GM23338 (cell line): ENCODE data around the gene SGCD. TPM values are rescaled to one million over a fixed set of nuclear protein-coding genes. Genes with fewer than 3 reads are reported as not detected.

Experiments used
- ATAC-seq: fragments of 200-7000 bp; cut with Tn5 transposase; 3 replicates; pipeline ENCODE4 v1.9.1; 2020
- DNase-seq: peaks from one replicate; pipeline ENCODE4 v3.0.0-alpha.2; 2015; ENCODE audit warnings: low spot score
- H2AFZ ChIP-seq: fragments of 200-600 bp; sonication (generic); 2 replicates; pipeline ENCODE4 v1.8.0; 2016; ENCODE audit warnings: antibody characterized with exemption, mild to moderate bottlenecking, moderate library complexity
- H3F3A ChIP-seq: fragments of 200-600 bp; sonication (generic); replicated peaks from 2 replicates; pipeline ENCODE4 v1.8.0; 2017; ENCODE audit warnings: antibody characterized with exemption, mixed run types, low read depth
- H3K27ac ChIP-seq: fragments of 200-600 bp; sonication (generic); 2 replicates; pipeline ENCODE4 v1.6.1; 2016; ENCODE audit warnings: low read depth
- H3K27me3 ChIP-seq: fragments of 200-600 bp; sonication (generic); 2 replicates; pipeline ENCODE4 v1.8.0; 2016; ENCODE audit warnings: mild to moderate bottlenecking, mixed run types, moderate library complexity; ENCODE audit not compliant: insufficient read depth
- H3K36me3 ChIP-seq: fragments of 200-600 bp; sonication (generic); 2 replicates; pipeline ENCODE4 v1.8.0; 2016; ENCODE audit warnings: mild to moderate bottlenecking; ENCODE audit not compliant: insufficient read depth
- H3K4me1 ChIP-seq: fragments of 200-600 bp; sonication (generic); 2 replicates; pipeline ENCODE4 v1.8.0; 2016; ENCODE audit warnings: mild to moderate bottlenecking, moderate library complexity; ENCODE audit not compliant: insufficient read depth
- H3K4me2 ChIP-seq: fragments of 200-600 bp; sonication (generic); 2 replicates; pipeline ENCODE4 v1.7.1; 2017; ENCODE audit warnings: mixed run types
- H3K4me3 ChIP-seq: fragments of 200-600 bp; sonication (generic); 2 replicates; pipeline ENCODE4 v1.6.1; 2016; ENCODE audit warnings: mixed run types
- H3K79me2 ChIP-seq: fragments of 200-600 bp; sonication (generic); replicated peaks from 2 replicates; pipeline ENCODE4 v1.8.0; 2017; ENCODE audit warnings: mild to moderate bottlenecking; ENCODE audit not compliant: insufficient read depth
- H3K9me2 ChIP-seq: fragments of 200-600 bp; sonication (generic); 2 replicates; pipeline ENCODE4 v1.8.0; 2017; ENCODE audit not compliant: insufficient read depth
- H4K20me1 ChIP-seq: fragments of 200-600 bp; sonication (generic); replicated peaks from 2 replicates; pipeline ENCODE4 v1.8.0; 2017; ENCODE audit warnings: mild to moderate bottlenecking; ENCODE audit not compliant: insufficient read depth
- H3K27ac Mint-ChIP-seq: 2 replicates; pipeline ENCODE4 v1.8.0; 2020; ENCODE audit warnings: inconsistent platforms, mild to moderate bottlenecking, moderate library complexity, mixed read lengths
- H3K27me3 Mint-ChIP-seq: 3 replicates; pipeline ENCODE4 v1.8.0; 2022; ENCODE audit warnings: low read depth, mild to moderate bottlenecking, moderate library complexity, mixed read lengths, inconsistent platforms; ENCODE audit not compliant: insufficient read depth, poor library complexity
- H3K36me3 Mint-ChIP-seq: 3 replicates; pipeline ENCODE4 v1.8.0; 2021; ENCODE audit warnings: low read depth, mild to moderate bottlenecking, inconsistent platforms, moderate library complexity, mixed read lengths
- H3K4me1 Mint-ChIP-seq: 3 replicates; pipeline ENCODE4 v1.8.0; 2020; ENCODE audit warnings: mild to moderate bottlenecking, inconsistent platforms, mixed read lengths
- H3K4me3 Mint-ChIP-seq: 3 replicates; pipeline ENCODE4 v1.8.0; 2021; ENCODE audit warnings: moderate library complexity, mild to moderate bottlenecking, inconsistent platforms, mixed read lengths
- H3K9me3 Mint-ChIP-seq: 3 replicates; pipeline ENCODE4 v1.8.0; 2020; ENCODE audit warnings: moderate library complexity, mild to moderate bottlenecking, inconsistent platforms, mixed read lengths
- CREB1 ChIP-seq: fragments of 250-450 bp; sonication (Bioruptor Pico); IDR thresholded peaks from 2 replicates; pipeline ENCODE4 v1.5.0; 2020; ENCODE audit warnings: low read depth, mild to moderate bottlenecking, moderate library complexity
- CTCF ChIP-seq, 2 experiments: fragments of 200-600 bp in 1 of 2; sonication (generic) in 1 of 2; conservative IDR thresholded peaks; 2 replicates each; pipeline versions ENCODE4 v1.5.1 to v1.6.1; 2016 to 2017; ENCODE audit warnings: antibody characterized with exemption in 2 of 2, low read depth in 2 of 2, mild to moderate bottlenecking in 2 of 2, moderate library complexity in 1 of 2
- ETS1 ChIP-seq: IDR thresholded peaks from 2 replicates; pipeline ENCODE4 v1.6.1; 2016; ENCODE audit warnings: antibody characterized with exemption
- EZH2 ChIP-seq: fragments of 200-600 bp; sonication (generic); IDR thresholded peaks from one replicate; pipeline ENCODE4 v1.8.0; 2017; ENCODE audit warnings: antibody characterized with exemption, mild to moderate bottlenecking, low read depth; ENCODE audit not compliant: unreplicated experiment
- JUNB ChIP-seq: IDR thresholded peaks from one replicate; pipeline ENCODE4 v1.6.1; 2016; ENCODE audit warnings: antibody characterized with exemption; ENCODE audit not compliant: unreplicated experiment
- POLR2AphosphoS5 ChIP-seq: IDR thresholded peaks from 2 replicates; pipeline ENCODE4 v1.6.1; 2016; ENCODE audit warnings: antibody characterized with exemption, low read depth
- REST ChIP-seq: IDR thresholded peaks from one replicate; pipeline ENCODE4 v1.6.1; 2018; ENCODE audit warnings: antibody characterized with exemption; ENCODE audit not compliant: unreplicated experiment
- STAT1 ChIP-seq: IDR thresholded peaks from one replicate; pipeline ENCODE4 v1.6.1; 2016; ENCODE audit warnings: antibody characterized with exemption; ENCODE audit not compliant: unreplicated experiment
- polyA plus RNA-seq: library from polyadenylated mRNA; unstranded; fragments of >200 nt; fragmentation: Nextera tagmentation; extraction: Ambion mirVana; gene quantifications from 2 replicates; pipeline ENCODE4 v1.2.1, GENCODE V29; 2016
- total RNA-seq: library from RNA; depleted of rRNA; stranded (reverse); fragments of >200 nt; shearing (Covaris generic); gene quantifications from 2 replicates; pipeline ENCODE4 v1.2.3, GENCODE V29; 2014

Gene SGCD
- total and polyA plus RNA-seq, 2 experiments from 2014 or later, result 0.03 to 0.05 TPM

- no peak overlapping the region for H3K4me3 Mint-ChIP-seq
- Histone ChIP-seq H3K4me2 (no peak overlapping the region), H4K20me1 (no peaks in the 10 kb centered on the region), H3K9me2 (no peaks in the 10 kb centered on the region), H3K79me2 (no peaks in the 10 kb centered on the region), H3K27me3 (no peaks in the 10 kb centered on the region), H3K4me3 (no peak overlapping the region), H3K27ac (no peak overlapping the region), H3F3A (no peaks in the 10 kb centered on the region), H2AFZ (no peak overlapping the region), H3K4me1 (no peaks in the 10 kb centered on the region), H3K36me3 (no peaks in the 10 kb centered on the region; the same call in 1 of the 2 replicates)
- H3K27me3 Mint-ChIP-seq, result peaks cover 5% of the 10 kb centered on the region
- H3K9me3 Mint-ChIP-seq, result peaks cover 23% of the 10 kb centered on the region
- H3K36me3 Mint-ChIP-seq, result peaks cover 7% of the 10 kb centered on the region; the same call in 2 of the 3 replicates
- H3K4me1 Mint-ChIP-seq, result no peaks in the 10 kb centered on the region
- ATAC-seq, result no peak
- no peak for DNase-seq
- TF ChIP-seq JUNB (no peak), STAT1 (no peak), CREB1 (no peak), REST (no peak), POLR2AphosphoS5 (no peak), ETS1 (no peak), EZH2 (no peak)
- H3K27ac Mint-ChIP-seq, result no peak overlapping the region
These were observed 188.2 kb downstream of the SGCD start for GRCh38 chr5:156515121-156515520.

GRCh38 chr5:156515803-156516360 lies 188.9 kb downstream of the SGCD start:
- Mint-ChIP-seq H3K36me3 (peaks cover 7% of the 10 kb centered on the region; the same call in 2 of the 3 replicates), H3K4me1 (no peaks in the 10 kb centered on the region), H3K9me3 (peaks cover 23% of the 10 kb centered on the region), H3K27ac (no peak overlapping the region), H3K4me3 (no peak overlapping the region), H3K27me3 (peaks cover 5% of the 10 kb centered on the region)
- peak; percentile 4 for DNase-seq
- no peak overlapping the region for H3K4me2 ChIP-seq
- no peaks in the 10 kb centered on the region for H3K27me3 ChIP-seq
- no peaks in the 10 kb centered on the region for H3K79me2 ChIP-seq
- H3K4me3 ChIP-seq, result no peak overlapping the region
- H4K20me1 ChIP-seq, result no peaks in the 10 kb centered on the region
- no peaks in the 10 kb centered on the region for H3F3A ChIP-seq
- no peak; the same call in 2 of the 3 replicates for ATAC-seq
- no peak overlapping the region for H3K27ac ChIP-seq
- no peaks in the 10 kb centered on the region; the same call in 1 of the 2 replicates for H3K9me2 ChIP-seq
- H3K4me1 ChIP-seq, result no peaks in the 10 kb centered on the region
- H3K36me3 ChIP-seq, result no peaks in the 10 kb centered on the region; the same call in 1 of the 2 replicates
- no peak overlapping the region for H2AFZ ChIP-seq
- TF ChIP-seq ETS1 (no peak), CREB1 (no peak), CTCF (conservative IDR thresholded peaks at IDR 0.05; ENCODE audit: low read depth in 2 of 2) (no peak)
